PC-9 (cell line): ENCODE data around the gene VCL. TPM values are rescaled to one million over a fixed set of nuclear protein-coding genes. Genes with fewer than 3 reads are reported as not detected.

ENCODE experiments used
- BruUV-seq: library from RNA; stranded (reverse); fragments of 400-500 nt; replicated peaks from 2 replicates; lab custom pipeline; 2021; lab: Mats Ljungman, UMichigan
- CTCF ChIA-PET: fragments of 300-600 bp; sonication (Branson Sonifier 250); formaldehyde crosslinking; loops from one replicate; lab custom pipeline; 2022; ENCODE audit warnings: antibody characterized with exemption; lab: Charles Lee
- POLR2A ChIA-PET: fragments of 300-600 bp; sonication (Branson Sonifier 250); formaldehyde crosslinking; loops from one replicate; lab custom pipeline; 2022; ENCODE audit warnings: antibody characterized with exemption; ENCODE audit not compliant: unreplicated experiment; lab: Charles Lee
- DNase-seq, 2 experiments: peaks; one replicate each; pipeline versions ENCODE4 v3.0.0 to v3.0.0-alpha.2; 2015 to 2022; ENCODE audit warnings: mixed read lengths in 1 of 2
- H2AFZ ChIP-seq: fragments of 200-600 bp; sonication (generic); 2 replicates; pipeline ENCODE4 v1.8.1; 2017; ENCODE audit warnings: antibody characterized with exemption
- H3F3A ChIP-seq: fragments of 200-600 bp; sonication (generic); 2 replicates; pipeline ENCODE4 v1.8.1; 2017; ENCODE audit warnings: antibody characterized with exemption, mild to moderate bottlenecking, low read depth; ENCODE audit not compliant: insufficient read depth
- H3K27ac ChIP-seq: fragments of 200-600 bp; sonication (generic); 2 replicates; pipeline ENCODE4 v1.6.1; 2016; ENCODE audit warnings: mixed run types
- H3K27me3 ChIP-seq: fragments of 200-600 bp; sonication (generic); 2 replicates; pipeline ENCODE4 v1.6.1; 2016; ENCODE audit warnings: low read depth, mixed run types; ENCODE audit not compliant: insufficient read depth
- H3K36me3 ChIP-seq: fragments of 200-600 bp; sonication (generic); 2 replicates; pipeline ENCODE4 v1.6.1; 2016; ENCODE audit warnings: low read depth, mixed run types
- H3K4me1 ChIP-seq: fragments of 200-600 bp; sonication (generic); replicated peaks from 2 replicates; pipeline ENCODE4 v1.6.1; 2016; ENCODE audit warnings: mixed run types; ENCODE audit not compliant: insufficient read depth
- H3K4me2 ChIP-seq: fragments of 200-600 bp; sonication (generic); 2 replicates; pipeline ENCODE4 v1.6.1; 2017; ENCODE audit warnings: mixed run types
- H3K4me3 ChIP-seq: fragments of 200-600 bp; sonication (generic); 2 replicates; pipeline ENCODE4 v1.6.1; 2016; ENCODE audit warnings: mixed run types
- H3K79me2 ChIP-seq: fragments of 200-600 bp; sonication (generic); 2 replicates; pipeline ENCODE4 v1.6.1; 2017; ENCODE audit warnings: low read depth, mixed run types
- H3K9me2 ChIP-seq: fragments of 200-600 bp; sonication (generic); 2 replicates; pipeline ENCODE4 v1.8.1; 2017; ENCODE audit warnings: mild to moderate bottlenecking; ENCODE audit not compliant: insufficient read depth
- H3K9me3 ChIP-seq: fragments of 200-600 bp; sonication (generic); 2 replicates; pipeline ENCODE4 v1.8.1; 2016; ENCODE audit warnings: low read depth; ENCODE audit not compliant: insufficient read depth
- H4K20me1 ChIP-seq: fragments of 200-600 bp; sonication (generic); 2 replicates; pipeline ENCODE4 v1.8.1; 2017; ENCODE audit not compliant: insufficient read depth
- EZH2 ChIP-seq: fragments of 200-600 bp; sonication (generic); IDR thresholded peaks from 2 replicates; pipeline ENCODE4 v1.8.0; 2017; ENCODE audit warnings: antibody characterized with exemption, low read depth
- intact Hi-C: fragments of 100-400 bp; cut with micrococcal nuclease; formaldehyde crosslinking; loops from one replicate; pipeline ENCODE4 v1.10.0; 2022; ENCODE audit not compliant: unreplicated experiment
- total RNA-seq: library from RNA; stranded (reverse); gene quantifications from 2 replicates; pipeline ENCODE4 v1.2.3, GENCODE V29; 2021
- TF ChIP-seq, protein P1 (sequence below): fragments of 200-600 bp; sonication (generic); conservative IDR thresholded peaks from 2 replicates; pipeline ENCODE4 v1.6.1; 2017; ENCODE audit warnings: mixed run types, antibody characterized with exemption, mild to moderate bottlenecking, moderate library complexity

VCL gene
- total RNA-seq, 1 experiment from 2014 or later: 208 TPM

DNA sequence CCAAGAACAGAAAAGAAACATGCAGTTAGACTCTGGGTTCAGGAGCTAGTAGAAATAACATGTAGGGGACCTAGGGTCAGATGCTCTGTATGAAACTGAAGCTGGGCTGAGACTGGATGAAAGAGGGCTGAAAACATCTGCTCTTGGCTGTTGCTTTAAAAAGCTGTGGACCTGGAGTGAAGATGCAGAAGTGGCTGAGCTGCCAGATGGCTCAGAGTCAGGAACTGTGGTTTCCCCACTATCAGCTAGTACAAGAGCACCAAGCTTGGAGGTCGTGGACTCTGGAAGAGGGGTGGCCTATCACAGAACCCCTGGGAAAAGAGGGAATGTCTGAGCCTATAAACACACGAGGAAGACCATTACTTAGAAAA, 159.0 kb downstream of the VCL start:
- DNase-seq: no peak
- Histone ChIP-seq H3K9me2 (no peaks in the 10 kb centered on the region), H3K36me3 (no peaks in the 10 kb centered on the region; the same call in 1 of the 2 replicates), H3K4me3 (no peak overlapping the region), H3K4me1 (peaks cover 18% of the 10 kb centered on the region; the same call in 1 of the 2 replicates), H3K27ac (no peak overlapping the region), H3K27me3 (no peaks in the 10 kb centered on the region), H2AFZ (no peak overlapping the region), H4K20me1 (no peaks in the 10 kb centered on the region), H3K9me3 (no peaks in the 10 kb centered on the region), H3K4me2 (no peak overlapping the region), H3F3A (0 out of 2 replicates have a peak, but pooled peaks cover 4% of the 10 kb centered on the region), H3K79me2 (peaks cover 80% of the 10 kb centered on the region)
- CTCF ChIA-PET: no interaction called here
- POLR2A ChIA-PET: interaction anchor here (0.5 kb wide), 1 partner anchor 411 kb away, joined by 5 read pairs; no protein-coding TSS in a partner anchor
- TF ChIP-seq, protein P1, sequence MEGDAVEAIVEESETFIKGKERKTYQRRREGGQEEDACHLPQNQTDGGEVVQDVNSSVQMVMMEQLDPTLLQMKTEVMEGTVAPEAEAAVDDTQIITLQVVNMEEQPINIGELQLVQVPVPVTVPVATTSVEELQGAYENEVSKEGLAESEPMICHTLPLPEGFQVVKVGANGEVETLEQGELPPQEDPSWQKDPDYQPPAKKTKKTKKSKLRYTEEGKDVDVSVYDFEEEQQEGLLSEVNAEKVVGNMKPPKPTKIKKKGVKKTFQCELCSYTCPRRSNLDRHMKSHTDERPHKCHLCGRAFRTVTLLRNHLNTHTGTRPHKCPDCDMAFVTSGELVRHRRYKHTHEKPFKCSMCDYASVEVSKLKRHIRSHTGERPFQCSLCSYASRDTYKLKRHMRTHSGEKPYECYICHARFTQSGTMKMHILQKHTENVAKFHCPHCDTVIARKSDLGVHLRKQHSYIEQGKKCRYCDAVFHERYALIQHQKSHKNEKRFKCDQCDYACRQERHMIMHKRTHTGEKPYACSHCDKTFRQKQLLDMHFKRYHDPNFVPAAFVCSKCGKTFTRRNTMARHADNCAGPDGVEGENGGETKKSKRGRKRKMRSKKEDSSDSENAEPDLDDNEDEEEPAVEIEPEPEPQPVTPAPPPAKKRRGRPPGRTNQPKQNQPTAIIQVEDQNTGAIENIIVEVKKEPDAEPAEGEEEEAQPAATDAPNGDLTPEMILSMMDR: no peak
- TF ChIP-seq EZH2: no peak
- no TSS peak for BruUV-seq
- intact Hi-C loops: no loop called here

DNA sequence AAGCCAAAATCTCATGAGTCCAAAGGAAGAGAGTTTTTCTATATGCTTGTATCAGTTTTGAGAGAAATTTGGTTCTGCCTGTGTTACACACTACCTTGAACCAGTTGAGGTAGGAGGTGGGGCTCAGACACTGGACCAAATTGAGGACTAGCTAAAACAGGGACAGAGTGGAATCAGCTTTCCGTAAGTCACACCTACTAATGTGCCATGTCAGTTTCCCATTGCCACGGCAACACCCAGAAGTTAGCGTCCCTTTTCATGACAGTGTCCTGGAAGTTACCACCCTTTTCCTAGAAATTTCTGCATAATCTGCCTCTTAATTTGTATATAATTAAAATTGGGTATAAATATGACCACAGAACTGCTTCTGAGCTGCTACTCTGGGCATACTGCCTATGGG, 162.1 kb downstream of the VCL start:
- TF ChIP-seq, protein P1: no peak
- TF ChIP-seq EZH2: no peak
- intact Hi-C loops: no loop called here
- peaks cover 54% of the 10 kb centered on the region for H3K79me2 ChIP-seq
- ChIA-PET POLR2A (no interaction called here), CTCF (no interaction called here)
- H4K20me1 ChIP-seq: no peaks in the 10 kb centered on the region
- H3F3A ChIP-seq: peaks cover 8% of the 10 kb centered on the region; the same call in 1 of the 2 replicates
- H3K4me2 ChIP-seq: no peak overlapping the region
- H3K9me2 ChIP-seq: no peaks in the 10 kb centered on the region
- no peaks in the 10 kb centered on the region for H3K9me3 ChIP-seq
- no peak for DNase-seq
- H3K27ac ChIP-seq: no peak overlapping the region
- no TSS peak for BruUV-seq
- no peak overlapping the region for H3K4me3 ChIP-seq
- no peaks in the 10 kb centered on the region for H3K4me1 ChIP-seq
- no peaks in the 10 kb centered on the region for H3K27me3 ChIP-seq
- no peak overlapping the region for H2AFZ ChIP-seq
- H3K36me3 ChIP-seq: no peaks in the 10 kb centered on the region; the same call in 1 of the 2 replicates

DNA sequence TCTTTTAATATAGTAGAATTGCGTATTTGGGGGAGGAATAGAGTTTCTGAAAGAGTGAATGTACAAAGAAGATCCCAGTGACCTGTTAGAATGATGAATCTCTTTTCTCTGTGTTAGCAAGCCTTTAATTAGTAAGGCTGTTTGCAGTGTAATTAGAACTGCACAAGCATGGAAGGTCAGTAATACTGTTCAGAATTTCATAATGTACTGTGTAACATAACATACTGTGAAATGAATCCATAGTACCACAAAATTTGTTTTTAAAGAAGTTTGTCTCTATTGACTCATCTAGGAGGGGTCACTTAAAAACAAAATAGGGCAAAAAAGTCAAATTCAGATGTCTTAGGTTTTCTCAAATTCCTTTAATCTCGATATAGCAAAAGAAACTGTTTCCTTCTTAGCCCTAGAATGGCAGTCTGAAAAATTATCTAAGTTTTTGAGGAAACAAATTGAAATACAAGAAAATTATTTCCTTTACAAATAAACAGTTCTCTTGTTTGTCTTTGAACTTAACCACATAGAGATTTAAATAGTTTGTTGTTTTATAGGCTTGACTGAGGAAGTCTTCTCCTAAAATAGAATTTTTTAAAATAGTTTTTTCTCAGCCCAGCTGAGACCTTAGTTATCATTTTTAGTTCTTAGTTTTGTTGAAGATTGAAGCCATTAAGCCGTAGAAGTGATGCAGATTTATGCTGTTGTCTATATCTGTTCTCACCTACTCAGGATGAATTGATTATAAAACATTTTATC, 165.6 kb downstream of the VCL start:
- Histone ChIP-seq H3F3A (peaks cover 8% of the 10 kb centered on the region; the same call in 1 of the 2 replicates), H2AFZ (no peak overlapping the region), H3K36me3 (no peaks in the 10 kb centered on the region), H3K9me2 (no peaks in the 10 kb centered on the region), H3K27me3 (no peaks in the 10 kb centered on the region), H3K4me1 (no peaks in the 10 kb centered on the region), H3K9me3 (no peaks in the 10 kb centered on the region), H4K20me1 (no peaks in the 10 kb centered on the region), H3K79me2 (peaks cover 36% of the 10 kb centered on the region), H3K27ac (peak overlapping the region; percentile 3; the same call in 1 of the 2 replicates), H3K4me3 (no peak overlapping the region), H3K4me2 (no peak overlapping the region)
- intact Hi-C loops: no loop called here
- DNase-seq: no peak
- TF ChIP-seq, protein P1: no peak
- TF ChIP-seq EZH2: no peak
- POLR2A ChIA-PET: no interaction called here
- CTCF ChIA-PET: no interaction called here
- BruUV-seq: no TSS peak
